Kasumi-1 (cell line): Measurements from ENCODE around the gene KCNN2.
"Not testable (repeated sequence)": the region's sequence is repeated elsewhere in the genome, so short reads cannot be mapped to it uniquely, and the experiment has no call there.

Experiments
- DNase-seq, 2 experiments: peaks; one replicate each; lab custom pipeline; 2025; lab: John Stamatoyannopoulos, UW

The KCNN2 gene

DNA sequence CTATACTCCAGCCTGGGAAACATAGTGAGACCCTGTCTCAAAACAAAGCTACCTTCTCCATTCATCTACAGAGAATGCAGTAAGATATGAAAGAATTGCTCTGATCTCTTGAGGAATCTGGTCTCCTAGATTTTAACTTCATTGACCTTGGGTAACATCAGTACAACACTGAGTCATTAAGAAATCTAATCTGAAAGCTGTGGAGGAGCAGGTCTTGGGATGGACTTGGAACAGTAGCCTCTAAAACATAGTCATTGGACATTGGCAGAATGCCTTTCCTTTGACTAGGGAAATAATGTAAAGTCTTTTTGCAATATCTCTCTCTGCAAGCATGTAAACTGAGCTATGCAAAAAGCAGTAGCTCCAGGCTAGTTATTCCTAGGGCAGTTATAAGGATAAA is 58.1 kb downstream of the KCNN2 start:
- DNase-seq: no peak

DNA sequence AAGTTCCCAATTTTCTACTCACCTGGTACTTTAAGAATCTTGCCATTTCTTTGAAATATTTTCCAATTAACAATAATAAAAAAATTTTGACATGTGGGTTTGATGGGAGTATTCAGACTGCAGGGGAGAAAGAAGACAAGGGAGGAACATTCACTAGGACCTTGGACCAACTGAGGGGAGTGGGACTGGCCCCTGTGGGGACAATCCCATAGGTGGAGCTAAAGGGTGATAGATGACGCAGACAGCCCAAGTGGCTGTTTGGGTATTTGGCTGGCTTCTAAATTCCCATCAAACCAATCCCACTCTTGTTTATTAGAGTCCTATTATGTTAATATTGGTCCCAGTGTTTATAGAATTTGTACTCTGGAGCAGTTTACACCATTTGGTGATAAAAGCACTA is 65.3 kb downstream of the KCNN2 start:
- DNase-seq: no peak

DNA sequence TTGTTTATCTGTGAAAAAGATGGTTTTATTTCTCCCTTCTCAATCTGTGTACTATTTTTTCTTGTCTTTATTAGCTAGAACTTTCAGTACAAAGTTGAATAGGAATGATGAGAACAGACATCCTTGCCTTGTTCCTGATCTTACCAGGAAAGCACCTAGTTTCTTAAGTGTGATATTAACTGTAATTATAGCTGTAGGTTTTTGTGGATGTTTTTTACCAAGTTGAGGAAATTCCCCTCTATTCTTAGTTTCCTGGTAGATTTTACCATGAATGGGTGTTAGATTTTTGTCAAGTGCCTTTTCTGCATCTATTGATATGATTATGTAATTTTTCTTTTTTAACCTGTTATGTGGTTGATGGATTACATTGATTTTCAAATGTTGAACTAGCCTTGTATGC is 68.7 kb downstream of the KCNN2 start:
- no peak for DNase-seq

DNA sequence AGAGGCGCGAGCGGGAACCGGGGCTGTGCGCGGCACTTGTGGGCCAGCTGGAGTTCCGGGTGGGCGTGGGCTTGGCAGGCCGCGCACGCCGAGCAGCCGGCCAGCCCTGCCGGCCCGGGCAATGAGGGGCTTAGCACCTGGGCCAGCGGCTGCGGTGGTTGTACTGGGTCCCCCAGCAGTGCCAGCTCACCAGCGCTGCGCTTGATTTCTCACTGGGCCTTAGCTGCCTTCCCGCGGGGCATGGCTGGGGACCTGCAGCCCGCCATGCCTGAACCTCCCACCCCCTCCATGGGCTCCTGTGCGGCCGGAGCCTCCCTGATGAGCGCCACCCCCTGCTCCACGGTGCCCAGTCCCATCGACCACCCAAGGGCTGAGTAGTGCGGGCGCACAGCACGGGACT is 70.8 kb downstream of the KCNN2 start:
- DNase-seq: not testable (repeated sequence)

DNA sequence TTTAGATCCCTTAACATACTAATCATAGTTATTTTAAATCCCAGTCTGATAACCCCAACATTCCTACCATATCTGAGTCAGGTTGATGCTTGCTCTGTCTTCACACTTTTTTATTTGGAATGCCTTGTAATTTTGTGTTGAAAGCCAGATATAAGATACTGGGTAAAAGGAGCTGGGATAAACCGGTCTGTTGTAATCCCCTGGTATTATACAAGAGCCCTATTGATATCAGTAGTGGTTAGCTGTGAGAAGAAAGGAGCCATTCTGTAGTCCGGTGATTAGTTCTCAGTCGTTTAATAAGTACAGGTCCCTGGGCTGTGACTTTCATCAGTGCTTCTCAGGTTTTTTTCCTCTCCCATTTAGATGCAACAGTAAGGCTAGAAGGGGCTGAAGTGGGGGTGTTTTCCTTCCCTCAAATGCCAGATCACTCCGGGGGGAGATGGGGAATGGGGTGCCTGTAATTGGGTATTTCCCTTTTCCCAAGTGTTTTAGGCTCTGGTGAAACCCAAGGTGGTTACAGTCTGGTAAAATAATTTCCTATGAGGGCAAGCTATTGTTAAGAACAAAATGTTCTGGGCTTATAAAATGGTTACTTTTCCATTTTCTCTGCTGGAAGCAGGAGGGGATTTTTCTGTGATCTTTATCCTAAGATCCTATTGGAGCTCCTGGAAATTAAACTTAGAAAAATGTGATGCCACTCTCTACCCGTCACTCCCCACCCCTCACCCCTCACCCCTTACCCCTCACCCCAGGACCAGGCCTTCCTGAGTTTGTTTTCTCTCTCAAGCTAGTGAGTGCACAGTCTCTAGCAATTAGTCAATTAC is 72.7 kb downstream of the KCNN2 start:
- DNase-seq: no peak

DNA sequence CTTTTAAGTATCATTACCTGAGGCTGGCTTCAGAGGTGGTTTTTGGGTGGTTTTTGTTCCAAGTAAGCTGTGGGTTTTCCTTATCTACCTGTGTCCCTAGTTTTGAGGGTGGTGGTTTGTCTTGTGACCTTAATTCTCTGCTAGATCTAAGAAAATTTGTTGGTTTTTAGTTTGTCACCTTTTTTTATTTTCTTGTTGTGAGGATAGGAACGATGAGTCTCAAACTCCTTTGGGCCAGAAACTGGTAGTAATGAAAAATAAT is 73.3 kb downstream of the KCNN2 start:
- no peak for DNase-seq

DNA sequence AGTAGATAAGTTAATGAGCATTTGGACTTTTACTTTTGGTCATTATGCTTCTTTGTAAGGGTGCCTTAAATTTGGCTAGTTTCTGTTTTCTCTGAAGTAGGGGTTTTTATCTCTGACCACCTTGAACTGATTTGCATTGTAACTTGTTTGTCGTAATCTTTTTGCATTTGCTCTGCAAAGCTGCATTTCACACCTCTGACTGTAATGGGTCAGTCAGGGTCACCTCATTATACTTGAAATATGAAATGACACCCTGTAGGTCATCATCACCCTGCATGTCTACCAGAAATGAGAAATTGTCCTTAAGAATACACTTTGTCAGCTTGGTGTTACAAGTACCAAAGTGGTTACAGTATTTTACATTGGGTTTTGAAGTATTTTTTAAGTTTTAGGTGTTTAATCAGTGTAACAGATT is 74.0 kb downstream of the KCNN2 start:
- no peak for DNase-seq

DNA sequence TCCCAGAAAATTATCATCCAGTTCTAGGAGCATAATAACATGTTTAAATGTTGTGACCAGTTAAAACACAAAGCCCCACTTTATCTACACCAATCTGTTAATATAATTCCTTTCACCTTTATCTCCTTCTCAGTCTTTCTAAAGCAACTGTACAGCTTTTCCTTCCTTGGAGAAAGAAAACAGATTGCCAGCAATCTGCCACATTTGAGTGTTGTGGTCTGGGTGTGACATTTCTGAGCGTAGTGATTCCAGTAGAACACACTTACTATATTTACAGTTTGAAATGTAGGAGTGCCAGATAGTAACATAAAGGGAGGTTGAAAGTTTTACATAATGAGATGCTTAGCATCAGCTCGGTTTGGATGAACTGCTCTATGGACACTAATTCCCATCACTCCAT is 76.1 kb downstream of the KCNN2 start:
- no peak for DNase-seq

DNA sequence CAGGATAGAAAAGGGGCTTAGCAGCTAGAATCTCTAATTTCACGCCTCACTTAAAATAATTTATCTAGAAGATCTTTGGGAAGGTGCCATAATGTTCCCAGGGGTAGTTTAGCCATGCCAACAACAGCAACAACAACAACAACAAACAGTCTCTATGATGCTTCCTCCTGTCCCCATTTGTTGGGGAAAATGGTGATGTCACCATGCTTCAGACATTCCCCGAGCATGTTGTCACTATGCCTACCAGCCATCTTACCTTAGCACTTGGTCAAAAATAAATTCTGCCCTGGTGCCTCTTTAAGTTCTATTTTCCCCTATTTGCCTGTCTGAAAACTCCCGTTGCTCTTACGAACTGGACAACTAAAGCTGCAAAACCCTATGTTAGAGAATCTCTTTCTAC is 76.6 kb downstream of the KCNN2 start:
- no peak for DNase-seq

DNA sequence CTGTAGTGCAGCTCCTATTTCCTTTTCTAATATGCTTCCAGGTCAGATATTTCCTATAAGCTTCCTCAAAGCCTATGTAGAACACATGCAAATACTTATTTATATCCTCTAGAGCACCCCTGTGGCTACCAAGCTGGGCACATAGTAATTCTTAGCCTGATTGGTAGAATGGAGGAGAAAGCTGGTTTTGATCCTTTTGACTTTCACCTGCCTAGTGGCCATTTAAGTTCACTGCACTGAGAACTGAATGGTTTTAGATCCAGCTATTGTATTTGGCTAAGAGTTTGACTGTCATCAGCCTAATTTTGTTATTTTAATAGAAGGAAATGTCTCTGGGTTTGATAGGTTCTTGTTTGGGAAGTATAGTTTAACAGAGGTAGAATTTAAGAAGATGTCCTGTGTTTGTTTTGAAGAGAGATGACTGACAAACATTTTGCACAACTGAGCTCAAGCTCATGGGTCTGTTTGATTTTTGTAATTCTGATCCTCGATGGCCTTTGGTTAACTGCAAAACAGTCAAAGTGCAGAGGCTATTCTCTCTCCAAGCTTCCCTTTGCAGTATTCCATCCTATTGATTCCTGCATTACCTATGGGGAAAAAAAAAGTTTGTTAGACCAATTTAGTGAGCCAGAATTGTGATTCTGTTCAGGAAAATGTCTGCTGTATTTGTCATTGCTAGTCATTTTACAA is 85.4 kb downstream of the KCNN2 start:
- peak; percentile 21 to 44 for DNase-seq

DNA sequence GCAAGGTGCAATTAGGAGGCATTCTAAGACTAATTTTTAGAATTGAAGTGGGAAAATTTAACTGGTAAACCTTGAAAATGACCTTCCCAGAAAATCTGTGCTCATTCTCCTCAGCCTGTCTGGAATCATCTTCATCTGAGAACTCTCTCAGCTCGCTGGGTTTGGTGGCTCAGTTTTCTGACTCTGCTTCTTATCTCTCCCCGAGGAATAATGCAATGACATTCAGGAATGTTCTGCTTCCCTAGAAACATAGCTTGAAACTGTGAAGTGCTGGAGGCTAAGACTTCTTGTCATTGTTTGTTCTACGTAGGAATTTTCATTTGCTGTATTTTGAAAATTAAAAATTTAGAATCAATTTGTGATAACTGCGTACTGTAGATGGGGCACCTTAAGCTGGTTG is 86.6 kb downstream of the KCNN2 start:
- DNase-seq: no peak

DNA sequence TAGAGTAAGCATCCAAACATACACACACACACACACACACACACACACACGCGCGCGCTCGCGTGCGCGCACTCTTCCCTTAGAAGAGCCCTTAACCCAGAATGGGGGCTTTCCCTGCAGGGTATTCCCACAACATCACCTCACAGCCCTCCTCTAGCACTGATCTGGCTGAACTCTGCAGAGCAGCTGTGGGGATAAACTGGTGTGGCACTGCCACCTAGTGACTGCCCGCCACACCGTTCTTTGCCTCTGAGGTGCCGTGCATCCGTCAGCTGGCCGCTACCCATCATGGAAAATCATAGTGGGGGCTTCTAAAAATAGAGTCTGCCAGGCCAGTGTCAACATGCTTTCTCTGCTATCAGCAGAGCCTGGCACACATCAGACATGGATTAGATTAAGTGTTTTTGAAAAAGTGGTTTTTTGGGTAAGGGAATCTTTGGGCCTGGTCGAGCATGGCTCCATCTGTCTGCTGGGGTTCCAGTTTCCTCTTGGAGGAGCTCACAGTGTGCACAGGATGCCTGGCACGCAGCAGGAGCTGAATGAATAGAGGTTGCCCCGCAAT is 88.1 kb downstream of the KCNN2 start:
- DNase-seq: peak; percentile 55 to 73

DNA sequence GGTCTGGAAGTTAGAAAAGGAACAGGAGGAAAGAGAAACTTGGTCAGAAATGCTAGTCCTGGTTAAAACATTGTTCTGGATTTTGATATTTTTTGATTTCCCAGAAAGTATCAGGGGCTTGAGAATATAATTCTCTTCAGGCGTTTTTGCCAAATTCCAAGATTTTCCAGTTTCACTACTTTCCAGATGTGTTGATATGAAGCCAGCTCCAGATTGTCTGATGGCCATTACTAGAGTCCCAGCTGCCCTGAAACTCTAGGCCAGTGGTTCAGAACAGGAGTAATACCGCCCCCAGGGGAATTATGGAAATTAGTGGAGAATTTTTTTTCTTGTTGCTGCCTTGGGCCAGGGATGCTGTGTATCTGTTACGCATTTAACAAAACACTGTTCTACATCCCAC is 88.6 kb downstream of the KCNN2 start:
- no peak for DNase-seq

DNA sequence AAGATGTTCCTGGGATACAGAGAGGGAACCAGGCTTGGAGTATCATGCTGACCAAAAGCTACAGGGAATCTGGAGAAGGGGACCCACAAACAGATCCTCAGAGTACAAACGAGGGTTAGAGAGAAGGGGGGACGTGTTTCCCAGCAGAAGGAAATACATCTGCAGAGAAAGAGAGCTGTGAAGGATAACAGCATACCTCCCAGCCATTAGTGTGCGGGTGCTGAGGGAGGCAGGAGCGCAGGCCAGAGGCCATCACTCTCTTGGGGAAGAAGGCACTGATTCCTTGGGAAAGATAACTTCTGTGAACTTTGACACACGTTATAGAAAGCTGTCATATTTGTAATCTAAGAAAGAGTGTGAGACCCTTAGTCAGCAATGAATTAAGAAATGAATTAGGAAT is 96.9 kb downstream of the KCNN2 start:
- DNase-seq: no peak

DNA sequence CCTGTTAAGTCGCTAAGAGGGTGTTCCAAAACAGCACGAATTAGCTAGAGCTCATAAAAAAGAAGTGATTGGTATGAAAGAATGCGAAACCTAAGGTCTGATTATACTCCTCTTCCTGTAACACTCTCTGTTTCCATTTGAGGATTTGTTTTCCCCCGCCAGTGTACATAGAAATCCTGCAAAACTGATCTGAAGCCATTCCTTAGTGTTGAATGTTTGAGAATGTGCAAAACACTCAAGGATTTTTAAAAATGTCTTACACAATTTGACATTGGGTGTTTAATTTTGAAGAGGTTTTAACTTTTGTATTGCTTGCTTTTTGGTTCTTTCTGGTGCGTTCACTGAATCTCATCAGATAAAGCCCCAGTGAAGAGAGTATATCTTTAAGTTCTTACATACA is 105.3 kb downstream of the KCNN2 start:
- no peak for DNase-seq

DNA sequence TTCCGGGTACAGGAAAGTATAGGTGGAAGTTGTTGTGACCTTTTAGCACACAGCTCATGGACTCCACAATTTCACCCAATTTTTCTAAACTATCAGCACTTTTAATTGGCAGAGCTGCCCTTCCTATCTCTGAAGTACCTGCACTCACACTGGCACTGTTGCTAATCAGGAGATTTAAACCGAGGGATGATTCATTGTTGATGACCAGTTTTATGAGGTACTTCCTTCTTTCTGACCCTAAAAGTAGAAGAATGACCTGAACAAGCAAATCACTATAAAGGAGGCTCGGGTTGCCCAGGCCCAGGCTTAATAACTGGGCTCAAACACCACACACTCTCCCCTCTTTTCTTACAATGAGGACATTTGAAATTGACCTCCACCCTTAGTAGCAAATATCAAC is 105.9 kb downstream of the KCNN2 start:
- DNase-seq: peak in 1 of 2 experiments; percentile 5

DNA sequence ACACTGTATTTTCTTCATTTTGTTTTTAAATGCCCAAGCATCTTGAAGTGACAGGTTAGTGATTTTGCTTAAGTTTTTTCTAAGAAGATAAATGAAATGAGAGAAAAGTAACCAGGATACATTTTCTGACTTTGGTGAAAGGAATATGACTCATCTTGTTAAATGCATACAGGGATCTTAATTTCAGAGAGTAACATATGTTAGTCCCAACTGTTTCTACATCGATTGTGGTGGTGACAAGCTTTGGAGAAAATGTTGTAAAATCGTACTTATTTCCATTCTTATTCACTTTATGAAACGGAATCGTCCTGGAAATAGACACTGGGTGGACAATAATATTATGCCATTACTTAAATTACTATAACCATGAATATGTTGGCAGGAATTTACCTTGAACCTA is 107.5 kb downstream of the KCNN2 start:
- no peak for DNase-seq

DNA sequence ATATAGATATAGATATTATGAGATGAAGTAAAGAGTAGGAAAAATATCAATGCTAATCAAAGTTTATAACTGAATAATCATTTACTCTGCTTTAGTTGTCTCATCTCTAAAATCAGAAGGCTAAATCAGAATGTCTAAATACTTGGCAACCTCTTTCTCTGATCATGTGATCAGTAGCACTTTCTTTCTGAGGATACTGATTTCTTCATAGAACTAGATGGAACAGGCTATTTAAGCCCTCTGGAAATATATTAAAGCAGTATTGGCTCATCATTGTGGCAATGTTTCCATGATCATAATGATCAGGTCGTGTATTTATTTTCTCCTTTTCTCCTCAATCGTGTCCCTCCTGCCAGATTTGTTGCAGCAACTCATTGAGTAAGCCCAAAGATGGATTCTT is 109.7 kb downstream of the KCNN2 start:
- DNase-seq: no peak

DNA sequence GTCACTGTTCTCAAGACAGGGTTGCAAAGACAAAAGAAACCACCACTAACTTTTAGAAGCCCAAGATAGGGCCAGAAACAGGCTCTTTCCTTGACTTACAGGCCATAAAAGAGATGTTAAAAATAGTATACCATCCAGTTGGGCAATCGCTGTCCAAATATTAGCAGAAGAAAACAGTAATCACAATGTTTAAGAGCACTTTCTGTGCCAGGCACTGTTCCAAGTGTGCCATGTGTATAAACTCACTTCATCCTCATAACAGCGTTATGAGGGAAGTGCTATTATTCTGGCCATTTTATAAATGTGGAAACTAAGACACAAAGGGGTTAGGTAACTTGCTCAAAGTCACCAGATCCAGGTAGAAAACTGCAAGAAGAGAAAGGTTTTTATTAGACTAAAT is 111.7 kb downstream of the KCNN2 start:
- no peak for DNase-seq

DNA sequence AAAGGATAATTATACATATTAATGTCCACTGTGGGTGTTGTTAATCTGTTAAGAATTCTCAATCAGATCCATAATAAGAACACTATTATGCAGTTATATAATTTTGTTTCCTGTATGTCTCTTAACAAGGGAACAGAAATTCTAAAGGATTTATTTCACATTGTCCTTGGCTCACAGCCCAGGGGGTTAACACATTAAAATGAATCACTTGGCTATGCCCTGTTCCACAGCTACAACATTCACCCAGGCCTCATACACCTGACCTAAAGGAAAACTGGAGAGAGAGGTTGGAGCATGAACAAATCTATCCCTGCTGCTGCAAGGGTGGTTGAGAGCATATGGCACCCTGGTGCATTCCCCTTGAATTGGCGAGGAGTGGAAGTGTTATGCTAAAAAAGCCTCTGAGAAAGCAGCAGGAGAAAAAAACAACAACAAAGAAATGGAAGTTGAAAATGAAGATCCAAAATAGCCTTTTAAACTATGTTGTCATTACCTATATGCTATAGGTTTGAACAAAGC is 116.0 kb downstream of the KCNN2 start:
- DNase-seq: no peak

DNA sequence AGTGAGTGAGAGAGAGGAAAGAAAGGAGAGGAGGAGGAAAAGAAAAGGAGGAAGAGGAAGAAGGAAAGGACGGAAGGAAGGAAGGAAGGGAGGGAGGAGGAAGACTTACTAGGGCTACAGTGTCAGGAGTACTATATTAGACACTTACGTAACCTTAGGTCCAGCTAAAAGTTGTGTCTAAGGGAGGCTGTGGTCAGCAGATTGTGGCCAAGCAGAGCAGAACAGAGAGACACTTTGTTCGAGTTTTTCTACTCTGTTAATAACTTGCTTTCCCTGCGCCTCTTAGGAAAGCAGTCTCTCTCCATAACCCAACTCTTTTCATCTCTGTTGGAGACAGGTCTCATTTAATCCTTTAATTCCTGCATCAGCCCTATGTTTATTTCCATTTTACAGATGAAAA is 138.9 kb downstream of the KCNN2 start:
- DNase-seq: no peak

DNA sequence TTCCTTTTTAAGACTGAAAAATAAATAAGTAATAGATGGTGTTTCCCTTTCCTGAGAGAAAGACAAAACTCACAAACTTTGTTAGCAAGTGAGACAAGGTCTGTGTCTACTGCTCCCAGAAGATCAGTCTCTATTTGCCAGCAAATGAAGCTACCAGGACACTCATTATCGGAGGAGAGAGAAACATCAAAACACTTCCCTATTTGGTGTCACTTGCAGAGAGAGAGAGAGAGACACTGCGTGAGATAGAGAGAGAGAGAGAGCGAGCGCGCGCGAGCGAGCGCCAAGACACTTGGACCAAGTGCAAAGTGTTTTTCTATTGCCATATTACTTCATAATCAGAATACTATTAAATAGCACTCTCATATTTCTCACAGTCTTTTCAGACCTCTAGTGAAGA is 142.7 kb downstream of the KCNN2 start:
- DNase-seq: no peak

DNA sequence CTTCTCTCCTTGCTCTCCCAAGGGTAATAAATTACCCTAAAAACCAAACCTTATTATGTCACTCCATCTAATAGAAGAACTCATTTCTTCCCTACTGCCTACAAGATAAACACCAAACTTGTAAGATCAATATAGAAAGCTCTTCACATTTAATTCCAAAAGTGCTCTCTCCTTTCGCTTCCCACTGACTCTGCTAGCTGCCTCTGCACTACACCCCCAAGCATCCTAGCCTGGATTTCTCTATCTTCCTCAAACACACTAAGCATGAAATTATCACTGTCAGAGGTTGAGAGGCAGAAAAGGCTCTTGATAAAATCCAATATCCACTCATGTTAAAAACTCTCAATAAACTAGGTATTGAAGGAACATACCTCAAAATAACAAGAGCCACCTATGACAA is 162.4 kb downstream of the KCNN2 start:
- no peak for DNase-seq

DNA sequence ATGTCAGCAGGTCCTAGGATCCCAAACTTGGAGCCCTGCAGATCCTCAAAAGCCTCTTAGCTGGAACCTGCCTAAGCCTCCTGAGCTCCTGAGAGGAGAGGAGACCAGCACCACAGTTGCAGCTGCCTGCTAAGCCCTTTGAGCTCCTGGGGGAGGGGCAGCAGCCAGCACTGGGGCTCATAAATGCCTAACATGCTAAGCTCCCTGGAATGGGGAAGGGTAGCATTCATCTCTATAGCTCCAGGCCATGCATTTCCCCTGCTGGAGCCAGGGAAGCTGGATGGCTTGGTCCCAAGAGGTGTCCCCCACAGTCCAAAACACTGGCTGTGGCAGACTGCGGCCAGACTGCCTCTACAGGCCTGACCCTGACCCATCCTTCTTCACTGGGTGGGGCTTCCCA is 182.7 kb downstream of the KCNN2 start:
- no peak for DNase-seq
